Activated CD8-positive, alpha-beta memory T cell treated with anti-CD3 and anti-CD28 coated beads for 36 hours (primary cell): ENCODE data around the gene SSU72. TPM values are rescaled to one million over a fixed set of nuclear protein-coding genes. Genes with fewer than 3 reads are reported as not detected.

Experiments
- CTCF ChIA-PET: fragments of 350-600 bp; sonication (Branson Sonifier 250); formaldehyde crosslinking; loops from one replicate; lab custom pipeline; 2021; ENCODE audit warnings: antibody characterized with exemption; lab: Charles Lee
- POLR2A ChIA-PET: fragments of 350-600 bp; sonication (Branson Sonifier 250); formaldehyde crosslinking; loops from one replicate; lab custom pipeline; 2021; ENCODE audit warnings: antibody characterized with exemption; lab: Charles Lee
- total RNA-seq, 2 experiments: library from RNA; stranded (reverse); gene quantifications; one replicate each; pipeline ENCODE4 v1.2.3, GENCODE V29; 2021

SSU72 gene
- total RNA-seq, 2 experiments from 2014 or later: 121 to 126 TPM

DNA sequence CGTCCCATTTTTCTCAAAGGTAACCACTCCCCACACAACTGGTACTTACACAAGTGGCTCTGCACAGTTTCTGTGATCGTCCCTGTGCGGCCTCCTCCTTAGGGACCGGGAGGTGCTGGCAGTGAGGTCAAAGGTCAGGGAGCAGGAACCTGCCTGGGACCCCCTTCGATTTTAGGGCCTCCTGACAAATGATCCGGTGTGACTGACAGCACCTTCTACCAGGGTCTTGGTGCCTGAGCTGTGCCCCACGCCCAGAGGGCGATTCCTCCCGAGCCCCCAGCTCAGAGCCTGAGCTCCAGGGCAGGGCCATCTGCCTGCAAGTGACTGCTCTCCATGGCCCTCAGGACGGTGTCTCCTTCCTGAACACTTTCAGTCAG is 22.4 kb downstream of the SSU72 start:
- ChIA-PET CTCF (interaction anchor here (0.7 kb wide), 1 partner anchor 308 kb away, joined by 4 read pairs; no protein-coding TSS in a partner anchor), POLR2A (no interaction called here)

DNA sequence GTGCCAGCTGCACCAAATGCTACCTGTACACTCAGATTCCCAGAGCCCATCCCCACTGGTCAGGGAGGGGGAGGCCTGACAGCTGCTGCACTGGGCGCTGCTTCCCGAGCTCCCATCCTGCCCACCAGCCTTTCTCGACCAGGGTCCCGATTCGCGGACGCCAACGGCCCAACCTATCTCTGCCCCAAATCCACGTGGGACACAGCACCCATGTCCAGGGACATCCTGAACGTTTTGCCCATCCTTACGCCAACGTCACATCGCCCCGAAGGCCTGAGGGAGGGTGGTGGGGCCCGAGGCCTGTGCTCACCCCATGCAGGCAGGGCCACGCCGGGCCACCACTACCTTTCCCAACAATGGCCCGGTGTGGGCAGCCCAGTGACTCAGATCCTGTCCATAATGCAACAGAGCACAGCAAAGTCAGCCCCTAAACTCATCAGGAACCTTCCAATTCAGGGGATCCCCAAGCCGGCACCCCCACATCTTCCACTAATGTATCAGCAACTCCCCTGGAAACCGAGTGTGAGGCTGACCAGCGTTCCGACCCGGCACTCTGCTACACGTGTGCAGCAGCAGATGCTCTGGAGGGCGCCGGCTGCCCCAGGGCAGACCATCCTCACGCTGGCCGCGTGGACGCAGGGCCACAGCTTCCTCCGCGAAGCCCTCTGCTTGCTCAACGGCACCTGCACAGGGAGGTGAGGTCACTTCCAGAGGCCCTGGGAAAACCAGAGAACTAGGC is 23.0 kb downstream of the SSU72 start:
- POLR2A ChIA-PET: no interaction called here
- CTCF ChIA-PET: no interaction called here

DNA sequence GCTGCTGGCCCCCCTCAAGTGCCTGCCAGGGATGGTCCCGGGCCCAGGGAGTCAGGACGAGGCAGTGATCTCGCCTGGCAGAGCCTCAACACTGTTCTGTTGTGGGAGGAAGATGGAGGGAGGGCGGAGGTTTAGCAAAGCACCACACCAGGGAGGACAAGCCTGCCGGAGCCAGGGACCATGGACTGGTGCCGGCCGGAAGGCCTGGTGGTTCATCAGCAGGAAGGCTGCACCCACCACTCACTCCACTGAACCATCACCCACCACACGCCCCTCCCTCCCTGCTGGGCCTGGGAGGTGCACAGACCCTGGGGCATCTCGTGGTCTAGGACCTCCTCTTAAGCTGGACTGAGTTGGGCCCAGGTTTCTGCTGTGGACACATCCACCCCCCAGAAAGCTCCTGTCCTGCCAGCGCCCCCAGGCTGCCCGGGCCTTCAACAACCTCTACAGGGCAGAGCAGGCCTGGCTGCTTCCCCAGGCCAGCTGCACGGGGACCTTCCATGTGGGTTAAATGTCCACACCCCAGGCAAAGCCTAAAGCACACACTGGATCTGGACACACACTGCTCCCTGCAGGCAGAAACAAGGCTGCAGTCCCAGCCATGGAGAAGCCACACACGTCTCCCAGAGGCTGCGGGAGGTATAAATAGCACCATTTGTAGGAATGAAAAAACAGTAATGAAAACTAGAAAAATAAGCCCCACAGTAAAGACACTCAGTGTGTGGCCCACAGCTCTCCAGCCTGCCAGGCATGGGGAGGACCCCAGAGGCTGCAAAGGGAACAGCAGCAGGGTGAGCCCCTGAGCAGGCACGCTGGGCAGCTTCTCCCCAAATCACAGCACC is 23.9 kb downstream of the SSU72 start:
- POLR2A ChIA-PET: no interaction called here
- CTCF ChIA-PET: no interaction called here

DNA sequence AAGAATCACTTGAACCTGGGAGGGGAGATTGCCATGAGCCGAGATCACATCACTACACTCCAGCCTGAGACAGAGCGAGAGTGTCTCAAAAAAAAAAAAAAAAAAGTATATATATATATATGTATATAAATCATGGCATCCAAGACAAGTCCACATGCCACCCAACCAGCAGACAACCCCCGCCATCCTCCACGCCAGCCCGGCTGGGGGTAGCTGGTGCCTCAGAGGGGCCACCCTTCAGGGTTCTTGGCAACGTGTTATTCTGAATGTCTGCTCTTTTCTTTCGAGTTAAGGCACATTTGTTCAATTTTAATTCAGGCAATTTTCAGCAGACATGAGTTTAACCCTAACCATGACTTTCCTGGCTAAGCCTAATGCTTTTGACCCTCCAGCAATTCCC is 24.6 kb downstream of the SSU72 start:
- POLR2A ChIA-PET: no interaction called here
- CTCF ChIA-PET: no interaction called here

DNA sequence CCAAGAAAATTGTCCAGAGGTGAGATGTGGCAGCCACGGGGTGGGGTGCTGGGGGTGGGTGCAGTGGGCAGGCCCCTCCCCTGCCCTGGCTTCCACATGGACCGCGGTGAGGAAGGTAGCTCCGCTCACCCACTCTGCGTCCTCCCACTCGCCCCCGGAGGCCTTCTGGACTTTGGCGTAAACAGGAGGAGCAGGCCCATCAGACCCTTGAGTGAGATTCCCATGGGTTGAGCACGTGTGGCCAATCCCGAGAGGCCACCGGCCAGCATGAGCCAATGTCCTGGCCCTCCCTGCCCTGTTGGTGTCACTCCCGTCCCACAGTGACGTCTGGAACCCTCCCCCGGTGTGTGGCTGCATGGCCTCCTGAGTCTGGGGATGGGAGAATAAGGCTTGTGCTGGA is 26.1 kb downstream of the SSU72 start:
- CTCF ChIA-PET: no interaction called here
- POLR2A ChIA-PET: no interaction called here

DNA sequence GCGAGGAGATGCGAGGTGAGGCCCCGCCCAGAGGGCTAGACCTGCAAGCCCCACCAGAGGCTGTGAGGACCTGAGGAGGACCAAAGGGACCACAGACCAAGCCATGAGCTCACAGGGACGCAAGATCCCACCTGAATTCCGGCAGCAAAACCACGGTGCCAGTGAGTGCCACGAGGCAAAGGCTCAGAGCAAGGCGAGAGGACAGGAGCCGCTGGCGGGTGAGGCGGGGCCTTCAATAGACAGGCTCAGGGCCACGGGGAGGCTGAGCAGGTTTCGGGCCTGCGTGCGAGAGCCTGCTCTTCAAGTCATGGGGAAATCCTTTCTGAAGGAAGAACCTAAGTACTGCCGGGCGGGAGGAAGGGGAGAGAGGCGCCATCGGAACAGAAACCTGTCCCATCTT is 27.2 kb downstream of the SSU72 start:
- ChIA-PET CTCF (no interaction called here), POLR2A (no interaction called here)

DNA sequence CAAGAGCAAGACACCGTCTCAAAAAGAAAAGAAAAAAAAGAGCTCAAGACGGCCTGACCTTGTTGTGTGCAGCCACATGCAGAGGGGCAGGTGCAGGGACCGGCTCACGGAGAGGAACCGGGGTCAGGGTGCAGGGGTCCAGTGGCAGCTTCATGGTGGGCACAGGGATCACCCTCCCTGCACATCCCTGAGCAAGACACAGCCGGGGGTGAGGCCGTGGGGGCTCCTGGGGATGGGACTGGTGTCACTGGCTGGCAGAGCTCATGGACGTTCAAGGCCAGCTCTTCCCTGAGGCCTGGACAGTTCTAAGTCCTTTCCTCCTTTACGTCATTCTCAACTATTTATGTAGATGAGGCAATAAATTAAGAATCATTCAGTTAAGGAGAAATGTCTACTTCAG is 27.7 kb downstream of the SSU72 start:
- CTCF ChIA-PET: interaction anchor here (1.5 kb wide), 1 partner anchor 67 kb away, joined by 3 read pairs; no protein-coding TSS in a partner anchor

DNA sequence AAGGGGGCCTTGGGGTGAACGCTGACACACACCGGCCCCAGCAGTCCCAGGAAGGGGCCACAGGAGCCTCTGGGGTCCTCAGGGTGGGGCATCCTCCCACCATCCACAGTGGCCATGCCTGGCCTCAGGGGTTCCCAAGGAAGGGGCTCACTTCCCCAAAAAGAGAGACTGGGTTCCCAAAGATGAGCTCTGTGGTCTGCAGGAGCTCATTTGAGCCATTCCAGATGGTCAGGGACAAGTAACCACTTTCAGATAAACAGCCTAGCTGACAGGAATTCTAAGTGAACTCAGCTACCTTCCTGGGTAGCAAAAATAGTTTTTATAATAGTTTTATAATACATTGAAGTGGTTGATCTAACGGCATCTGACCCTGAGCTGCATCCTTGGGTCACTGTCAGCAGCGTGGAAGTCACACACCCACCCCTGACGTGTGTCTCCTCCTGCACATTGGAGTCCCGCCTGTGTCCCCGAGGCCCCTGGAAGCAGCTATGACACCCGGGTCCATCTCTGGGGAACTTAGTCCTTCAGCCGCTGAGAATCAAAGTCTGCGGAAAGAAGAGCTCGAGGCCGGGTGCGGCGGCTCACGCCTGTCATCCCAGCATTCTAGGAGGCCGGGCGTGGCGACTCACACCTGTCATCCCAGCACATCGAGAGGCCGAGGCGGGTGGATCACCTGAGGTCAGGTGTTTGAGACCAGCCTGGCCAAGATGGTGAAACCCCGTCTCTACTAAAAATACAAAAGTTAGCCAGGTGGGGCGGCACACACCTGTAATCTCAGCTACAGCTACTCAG is 28.5 kb downstream of the SSU72 start:
- ChIA-PET POLR2A (interaction anchor here (0.9 to 1.3 kb wide), 2 partner anchors 9 to 12 kb away, joined by 3 read pairs; no protein-coding TSS in a partner anchor), CTCF (interaction anchor here (0.9 to 1.5 kb wide), 2 partner anchors 10 to 68 kb away, joined by 3 to 5 read pairs; no protein-coding TSS in a partner anchor)

More for the DNA sequence above, 27.7 kb downstream of the SSU72 start:
- POLR2A ChIA-PET: interaction anchor here (0.7 kb wide), 1 partner anchor 82 kb away, joined by 14 read pairs; no protein-coding TSS in a partner anchor

DNA sequence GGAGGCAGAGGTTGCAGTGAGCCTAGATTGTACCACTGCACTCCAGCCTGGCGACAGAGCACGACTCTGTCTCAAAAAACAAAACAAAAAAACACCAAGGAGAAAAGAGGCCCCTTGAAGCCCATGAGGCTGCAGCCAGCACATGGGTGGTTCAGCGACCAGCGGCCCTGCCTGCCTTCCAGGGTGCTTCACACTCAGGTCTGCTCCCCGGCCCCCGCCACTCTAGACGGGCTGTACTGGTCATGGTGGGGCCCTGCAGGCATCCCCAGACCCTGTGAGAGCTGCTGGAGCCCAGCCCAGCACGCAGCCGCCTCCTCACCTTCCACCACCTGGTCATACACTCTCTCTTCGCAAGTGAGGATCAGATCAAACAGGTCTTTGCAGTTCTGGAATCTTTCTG is 30.1 kb downstream of the SSU72 start:
- CTCF ChIA-PET: no interaction called here
- POLR2A ChIA-PET: no interaction called here

DNA sequence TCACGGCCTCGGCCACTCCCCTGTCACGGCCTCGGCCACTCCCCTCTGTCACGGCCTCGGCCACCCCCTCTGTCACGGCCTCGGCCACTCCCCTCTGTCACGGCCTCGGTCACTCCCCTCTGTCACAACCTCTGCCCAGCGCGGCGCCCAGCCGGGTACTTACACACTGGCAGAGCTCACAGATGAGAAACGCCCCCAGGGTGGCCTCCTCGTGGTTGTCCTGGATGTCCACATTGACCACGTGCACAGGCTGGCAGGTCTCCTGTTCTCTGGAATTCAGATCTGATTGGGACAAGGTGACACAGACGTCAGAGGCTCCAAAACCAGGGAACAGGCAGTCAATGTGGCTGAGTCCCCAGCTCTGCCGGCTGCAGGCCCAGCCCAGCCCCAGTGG is 31.0 kb downstream of the SSU72 start:
- ChIA-PET POLR2A (no interaction called here), CTCF (no interaction called here)

DNA sequence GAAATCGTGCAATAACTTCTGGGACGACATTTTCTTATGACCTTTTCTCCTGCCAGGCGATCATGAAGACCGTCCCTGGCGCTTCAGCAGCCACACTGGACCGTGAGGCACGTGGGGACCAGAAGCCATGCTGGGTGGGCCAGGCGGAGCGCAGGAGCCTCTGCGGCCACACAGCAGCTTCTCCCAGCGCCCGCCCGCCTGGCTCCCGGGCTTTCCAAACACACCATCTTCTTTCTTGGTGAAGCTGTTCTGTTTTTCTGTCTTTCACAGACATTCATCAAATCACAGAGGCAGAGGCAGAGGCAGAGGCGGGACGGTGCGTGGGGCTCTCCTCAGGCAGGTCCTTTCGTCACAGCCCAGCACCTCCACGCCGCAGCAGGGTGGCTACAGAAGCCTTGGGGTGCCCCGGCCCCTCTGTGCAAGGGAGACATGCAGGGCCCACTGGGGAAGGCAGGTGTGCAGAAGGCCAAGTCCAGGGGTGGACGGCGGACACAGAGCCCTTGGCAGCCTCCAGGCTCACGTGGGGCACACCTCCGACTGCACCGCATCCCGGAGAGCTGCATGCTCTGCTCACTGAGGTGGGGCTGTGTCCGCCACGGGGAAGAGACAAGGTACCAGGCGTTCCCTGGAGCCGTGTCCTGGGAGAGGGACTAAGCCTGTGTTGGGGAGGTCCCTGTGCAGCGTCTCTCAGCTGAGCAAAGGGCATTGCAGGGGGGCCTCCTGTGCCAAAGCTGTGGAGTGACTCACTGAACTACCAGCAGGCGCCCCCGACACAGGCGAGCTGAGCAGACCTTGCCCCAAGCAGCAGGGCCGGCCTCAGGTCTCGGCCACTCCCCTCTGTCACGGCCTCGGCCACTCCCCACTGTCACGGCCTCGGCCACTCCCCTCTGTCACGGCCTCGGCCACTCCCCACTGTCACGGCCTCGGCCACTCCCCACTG is 31.6 kb downstream of the SSU72 start:
- ChIA-PET CTCF (no interaction called here), POLR2A (no interaction called here)

DNA sequence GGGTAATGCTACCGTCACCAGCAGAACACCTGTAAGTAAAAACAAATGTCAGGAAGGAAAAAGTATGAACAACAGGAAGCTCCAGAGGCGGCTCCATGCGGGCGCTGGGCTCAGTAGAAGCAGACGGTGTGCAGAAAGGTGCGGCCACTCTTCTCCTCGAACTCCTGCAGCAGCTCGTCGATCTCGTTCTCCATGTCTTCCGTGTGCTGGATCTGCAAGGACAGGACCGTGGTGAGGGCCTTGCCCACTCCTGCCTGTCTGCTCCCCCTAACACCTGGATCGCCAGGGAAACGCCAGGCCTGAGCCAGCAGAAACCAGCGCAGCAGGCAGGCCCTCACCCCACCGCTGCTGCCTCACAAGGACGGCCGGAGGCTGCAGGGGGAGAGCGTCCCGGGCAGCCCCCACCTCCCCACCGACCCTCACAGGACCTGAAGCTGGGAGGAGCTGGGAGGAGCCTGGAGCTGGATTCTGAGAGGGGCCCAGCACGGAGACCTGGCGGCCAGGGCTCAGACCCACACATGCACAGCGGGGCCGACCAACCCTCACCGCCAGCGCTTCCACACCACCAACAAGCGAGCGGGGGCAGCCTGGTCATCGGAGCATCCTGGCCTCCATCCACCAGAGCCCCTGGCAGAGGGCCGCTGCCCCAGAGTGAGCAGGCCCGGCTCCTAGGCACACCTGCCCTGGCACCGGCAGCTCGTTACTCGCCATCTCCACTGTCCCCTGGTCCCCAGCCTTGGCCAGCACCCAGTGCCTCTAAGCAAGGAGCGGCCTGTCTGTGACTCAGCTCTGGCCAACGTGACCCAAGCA is 32.5 kb downstream of the SSU72 start:
- POLR2A ChIA-PET: no interaction called here
- CTCF ChIA-PET: no interaction called here

DNA sequence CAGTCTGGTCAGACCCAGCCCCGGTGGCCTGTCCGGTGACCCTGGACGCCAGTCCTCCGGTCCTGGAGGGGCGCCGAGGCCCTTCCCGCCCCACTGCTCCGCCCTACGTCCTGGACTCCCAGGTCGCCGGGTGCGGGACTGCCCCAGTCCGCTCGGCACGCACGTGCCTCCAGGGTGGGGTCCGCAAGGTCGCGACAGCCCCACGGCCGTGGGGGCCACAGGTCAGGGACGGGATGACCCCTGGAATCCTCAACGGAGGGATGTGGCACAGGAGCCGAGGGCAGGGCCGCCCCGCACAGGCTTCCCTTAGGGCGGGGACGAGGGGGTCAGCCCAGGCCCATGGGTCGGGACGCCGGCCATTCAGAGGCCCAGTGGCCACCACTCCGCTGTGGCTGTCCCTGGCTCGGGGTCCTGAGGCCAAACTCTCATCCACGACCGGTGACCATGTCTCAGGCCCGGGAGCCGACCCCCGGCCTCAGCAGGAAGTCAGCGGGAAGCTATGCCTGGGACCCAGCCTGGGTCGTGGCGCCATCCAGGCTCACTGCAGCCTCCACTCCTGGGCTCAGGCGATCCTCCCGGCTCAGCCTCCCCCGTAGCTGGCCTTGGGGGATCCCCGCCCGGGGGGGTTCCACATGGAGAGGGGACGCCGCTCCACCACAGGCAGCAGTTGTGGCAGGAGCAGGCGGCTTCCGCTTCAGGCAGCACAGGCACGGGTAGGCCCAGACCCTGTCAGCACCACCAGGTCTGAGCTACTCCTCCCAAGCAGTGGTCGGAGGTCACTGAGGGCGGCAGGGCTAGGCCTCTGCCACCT is 33.6 kb downstream of the SSU72 start:
- ChIA-PET CTCF (no interaction called here), POLR2A (no interaction called here)

DNA sequence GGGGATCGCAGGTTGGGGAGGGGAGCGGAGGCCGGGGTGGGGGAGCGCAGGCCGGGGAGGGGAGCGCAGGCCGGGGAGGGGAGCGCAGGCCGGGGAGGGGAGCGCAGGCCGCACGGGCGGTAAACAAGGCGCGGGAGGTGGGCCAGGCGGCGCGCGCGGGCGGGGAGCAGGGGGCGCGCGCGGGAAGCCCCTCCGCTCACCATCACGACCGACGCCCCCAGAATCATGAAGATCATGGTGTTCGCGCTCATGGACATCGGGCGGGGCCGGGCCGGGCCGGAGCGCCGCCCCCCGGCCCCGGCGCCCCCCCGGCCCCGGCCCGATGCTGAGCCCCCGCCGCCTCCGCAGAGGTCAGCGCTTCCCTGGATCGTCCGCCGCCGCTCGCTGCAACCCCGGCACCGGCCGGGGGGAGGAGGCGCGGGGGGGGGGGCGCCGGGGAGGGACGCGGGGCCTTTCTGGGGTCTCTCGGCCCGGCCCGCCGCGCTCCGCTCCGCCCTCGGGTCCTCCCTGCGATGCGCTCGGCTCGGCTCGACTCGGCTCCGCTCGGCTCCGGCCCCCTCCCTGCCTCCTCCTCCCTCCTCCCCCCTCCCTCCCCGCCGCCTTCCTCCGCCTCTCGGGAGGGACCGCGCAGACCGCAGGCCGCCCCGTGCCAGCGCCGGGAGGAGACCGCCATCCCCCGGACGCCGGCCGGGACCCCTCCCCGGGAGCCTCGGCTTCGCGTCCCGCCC is 34.4 kb downstream of the SSU72 start, which contains the start of gene TMEM240:
TSS of gene TMEM240 (minus strand) at position 535 of the 728 bp plus-strand sequence. CDS start at position 257, 278 bp downstream.
- CTCF ChIA-PET: no interaction called here

DNA sequence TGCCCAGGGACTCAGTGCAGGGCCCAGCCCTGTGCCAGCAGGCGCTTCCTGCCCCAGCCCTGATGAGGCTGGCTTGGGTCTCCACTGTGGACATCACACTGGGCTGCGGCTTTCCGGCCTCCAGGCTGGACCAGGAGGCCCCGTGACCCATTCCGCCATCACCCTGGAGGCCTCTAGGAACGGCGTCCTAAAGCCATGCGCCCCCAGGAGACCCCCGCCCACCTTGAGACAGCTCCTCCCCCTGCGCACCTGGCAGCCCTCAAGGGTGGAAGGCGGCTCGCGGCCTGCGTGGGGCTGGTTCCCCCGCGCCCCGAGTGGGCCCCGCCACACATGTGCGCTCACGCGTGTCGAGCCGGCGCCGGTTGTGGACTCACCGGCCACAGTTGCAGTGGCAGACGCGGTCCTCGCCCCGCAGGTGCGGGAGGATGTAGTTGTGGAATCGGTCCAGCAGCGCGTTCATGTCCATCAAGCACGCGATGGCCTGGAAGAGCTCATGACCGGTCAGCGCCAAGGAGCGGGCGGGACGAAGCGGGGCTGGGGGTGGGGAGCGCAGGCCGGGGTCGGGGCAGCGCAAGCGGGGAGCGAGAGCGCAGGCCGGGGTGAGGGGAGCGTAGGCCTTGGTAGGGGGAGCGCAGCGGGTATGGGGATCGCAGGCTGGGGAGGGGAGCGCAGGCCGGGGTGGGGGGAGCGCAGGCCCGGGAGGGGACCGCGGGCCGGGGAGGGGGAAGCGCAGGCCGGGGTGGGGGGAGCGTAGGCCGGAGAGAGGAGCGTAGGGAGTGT is 35.2 kb downstream of the SSU72 start:
- ChIA-PET POLR2A (no interaction called here), CTCF (no interaction called here)

More for the DNA sequence above, 34.4 kb downstream of the SSU72 start, which contains the start of gene TMEM240:
- POLR2A ChIA-PET: no interaction called here

DNA sequence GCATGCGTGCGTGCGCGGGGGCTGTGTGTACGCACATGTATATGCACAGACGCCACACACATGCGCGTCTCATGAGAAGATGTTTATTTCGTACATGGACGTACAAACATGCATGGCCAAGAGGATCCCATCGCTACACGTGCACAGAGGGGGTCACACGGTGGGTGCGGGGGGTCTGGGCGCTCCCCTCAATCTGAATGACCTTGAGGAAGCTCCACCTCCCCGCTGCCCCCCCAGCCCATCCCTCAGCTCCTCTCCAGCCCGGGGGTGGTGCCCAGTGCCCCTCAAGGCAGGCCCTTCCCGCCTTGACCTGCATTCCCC is 35.7 kb downstream of the SSU72 start:
- ChIA-PET CTCF (no interaction called here), POLR2A (no interaction called here)
